ENCODE data around the gene METTL9.

DNA sequence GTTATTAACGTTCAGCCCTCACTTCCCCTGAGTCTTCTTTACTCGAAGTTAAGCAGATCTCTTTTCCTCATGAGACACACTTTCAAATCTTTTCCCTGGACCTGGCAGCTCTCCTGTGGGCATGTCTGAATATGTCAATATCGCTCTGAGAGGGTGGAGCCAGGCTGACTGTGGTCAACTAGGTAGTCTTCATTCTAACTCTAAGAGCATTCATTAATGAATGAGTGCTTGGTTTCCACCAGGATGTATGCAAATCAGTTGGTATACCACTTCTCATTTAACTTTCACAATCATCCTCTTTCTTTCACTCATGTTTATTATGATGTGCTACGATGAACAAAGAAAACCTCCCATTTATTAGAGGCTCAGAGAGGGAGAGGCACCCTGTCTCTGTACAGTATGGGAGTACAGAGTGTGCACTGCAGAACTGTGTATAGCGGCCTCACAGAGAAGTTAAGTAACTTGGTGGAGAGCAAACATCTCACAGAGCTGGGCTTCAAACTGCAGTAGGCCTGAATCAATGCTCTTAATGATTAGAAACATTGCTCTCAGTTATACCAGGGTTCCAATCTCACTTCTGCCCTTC is 104.3 kb downstream of the METTL9 start:
- TF ChIP-seq POLR2A (IDR thresholded peaks at IDR 0.05) (no peak), POLR2AphosphoS5 (IDR thresholded peaks at IDR 0.05) (no peak), EP300 (IDR thresholded peaks at IDR 0.05) (no peak)
- TF ChIP-seq, protein P1, sequence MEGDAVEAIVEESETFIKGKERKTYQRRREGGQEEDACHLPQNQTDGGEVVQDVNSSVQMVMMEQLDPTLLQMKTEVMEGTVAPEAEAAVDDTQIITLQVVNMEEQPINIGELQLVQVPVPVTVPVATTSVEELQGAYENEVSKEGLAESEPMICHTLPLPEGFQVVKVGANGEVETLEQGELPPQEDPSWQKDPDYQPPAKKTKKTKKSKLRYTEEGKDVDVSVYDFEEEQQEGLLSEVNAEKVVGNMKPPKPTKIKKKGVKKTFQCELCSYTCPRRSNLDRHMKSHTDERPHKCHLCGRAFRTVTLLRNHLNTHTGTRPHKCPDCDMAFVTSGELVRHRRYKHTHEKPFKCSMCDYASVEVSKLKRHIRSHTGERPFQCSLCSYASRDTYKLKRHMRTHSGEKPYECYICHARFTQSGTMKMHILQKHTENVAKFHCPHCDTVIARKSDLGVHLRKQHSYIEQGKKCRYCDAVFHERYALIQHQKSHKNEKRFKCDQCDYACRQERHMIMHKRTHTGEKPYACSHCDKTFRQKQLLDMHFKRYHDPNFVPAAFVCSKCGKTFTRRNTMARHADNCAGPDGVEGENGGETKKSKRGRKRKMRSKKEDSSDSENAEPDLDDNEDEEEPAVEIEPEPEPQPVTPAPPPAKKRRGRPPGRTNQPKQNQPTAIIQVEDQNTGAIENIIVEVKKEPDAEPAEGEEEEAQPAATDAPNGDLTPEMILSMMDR (IDR thresholded peaks at IDR 0.05), result no peak
